Endothelial cell (in vitro differentiated cells): ENCODE results near the gene GPI. TPM values are rescaled to one million over a fixed set of nuclear protein-coding genes. Genes with fewer than 3 reads are reported as not detected.

Source experiments
- DNase-seq: peaks from one replicate; pipeline ENCODE4 v3.0.0; 2021; ENCODE audit warnings: low spot score
- H3K27ac Mint-ChIP-seq: one replicate; pipeline ENCODE4 v1.8.0; 2021; ENCODE audit warnings: mixed read lengths, inconsistent platforms; ENCODE audit not compliant: unreplicated experiment
- H3K27me3 Mint-ChIP-seq: one replicate; pipeline ENCODE4 v1.8.0; 2021; ENCODE audit warnings: mild to moderate bottlenecking, moderate library complexity, mixed read lengths, inconsistent platforms; ENCODE audit not compliant: unreplicated experiment
- H3K36me3 Mint-ChIP-seq: one replicate; pipeline ENCODE4 v1.8.0; 2021; ENCODE audit warnings: mild to moderate bottlenecking, low read depth, mixed read lengths, inconsistent platforms; ENCODE audit not compliant: unreplicated experiment
- H3K4me1 Mint-ChIP-seq: one replicate; pipeline ENCODE4 v1.8.0; 2021; ENCODE audit warnings: mild to moderate bottlenecking, mixed read lengths, inconsistent platforms; ENCODE audit not compliant: unreplicated experiment
- H3K4me3 Mint-ChIP-seq: one replicate; pipeline ENCODE4 v1.8.0; 2021; ENCODE audit warnings: mild to moderate bottlenecking, mixed read lengths, inconsistent platforms; ENCODE audit not compliant: unreplicated experiment
- H3K9me3 Mint-ChIP-seq: one replicate; pipeline ENCODE4 v1.8.0; 2021; ENCODE audit warnings: mixed read lengths, inconsistent platforms; ENCODE audit not compliant: unreplicated experiment
- total RNA-seq: library from RNA; stranded (reverse); fragmentation: NEBNext Ultra II Directional; extraction: Animal tissue kit (Norgen Biotek cat#: 25700); gene quantifications from one replicate; pipeline ENCODE4 v1.2.1, GENCODE V29; 2021; ENCODE audit not compliant: unreplicated experiment
- TF ChIP-seq, protein P1 (sequence below): fragments of 200-600 bp; sonication (generic); IDR thresholded peaks from one replicate; pipeline ENCODE4 v1.5.0; 2021; ENCODE audit warnings: antibody characterized with exemption; ENCODE audit not compliant: unreplicated experiment

The GPI gene
- total RNA-seq, 1 donor from 2014 or later = 133 TPM

DNA sequence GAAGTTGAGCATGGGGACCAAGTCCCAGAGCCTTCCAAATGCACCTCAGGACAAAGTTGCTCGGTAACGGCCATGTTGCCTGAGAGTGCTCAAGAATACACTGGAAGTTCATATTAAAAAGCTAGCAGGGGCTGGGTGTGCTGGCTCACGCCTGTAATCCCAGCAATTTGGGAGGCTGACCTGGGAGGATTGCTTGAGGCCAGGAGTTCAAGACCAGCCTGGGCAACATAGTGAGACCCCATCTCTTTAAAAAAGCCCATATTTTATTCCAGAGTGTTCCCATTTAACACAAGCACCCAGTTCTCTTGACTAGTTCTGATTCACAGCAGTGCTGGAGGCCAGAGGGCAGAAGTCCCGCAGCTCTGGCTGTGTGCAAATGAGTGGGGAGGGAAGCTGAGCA, 8.1 kb upstream of the GPI start:
- no peak overlapping the region for H3K4me3 Mint-ChIP-seq
- H3K9me3 Mint-ChIP-seq = no peaks in the 10 kb centered on the region
- peaks cover 15% of the 10 kb centered on the region for H3K4me1 Mint-ChIP-seq
- DNase-seq = no peak
- no peak overlapping the region for H3K27ac Mint-ChIP-seq
- H3K36me3 Mint-ChIP-seq = peaks cover 12% of the 10 kb centered on the region
- peaks cover 15% of the 10 kb centered on the region for H3K27me3 Mint-ChIP-seq
- TF ChIP-seq, protein P1, sequence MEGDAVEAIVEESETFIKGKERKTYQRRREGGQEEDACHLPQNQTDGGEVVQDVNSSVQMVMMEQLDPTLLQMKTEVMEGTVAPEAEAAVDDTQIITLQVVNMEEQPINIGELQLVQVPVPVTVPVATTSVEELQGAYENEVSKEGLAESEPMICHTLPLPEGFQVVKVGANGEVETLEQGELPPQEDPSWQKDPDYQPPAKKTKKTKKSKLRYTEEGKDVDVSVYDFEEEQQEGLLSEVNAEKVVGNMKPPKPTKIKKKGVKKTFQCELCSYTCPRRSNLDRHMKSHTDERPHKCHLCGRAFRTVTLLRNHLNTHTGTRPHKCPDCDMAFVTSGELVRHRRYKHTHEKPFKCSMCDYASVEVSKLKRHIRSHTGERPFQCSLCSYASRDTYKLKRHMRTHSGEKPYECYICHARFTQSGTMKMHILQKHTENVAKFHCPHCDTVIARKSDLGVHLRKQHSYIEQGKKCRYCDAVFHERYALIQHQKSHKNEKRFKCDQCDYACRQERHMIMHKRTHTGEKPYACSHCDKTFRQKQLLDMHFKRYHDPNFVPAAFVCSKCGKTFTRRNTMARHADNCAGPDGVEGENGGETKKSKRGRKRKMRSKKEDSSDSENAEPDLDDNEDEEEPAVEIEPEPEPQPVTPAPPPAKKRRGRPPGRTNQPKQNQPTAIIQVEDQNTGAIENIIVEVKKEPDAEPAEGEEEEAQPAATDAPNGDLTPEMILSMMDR = no peak

DNA sequence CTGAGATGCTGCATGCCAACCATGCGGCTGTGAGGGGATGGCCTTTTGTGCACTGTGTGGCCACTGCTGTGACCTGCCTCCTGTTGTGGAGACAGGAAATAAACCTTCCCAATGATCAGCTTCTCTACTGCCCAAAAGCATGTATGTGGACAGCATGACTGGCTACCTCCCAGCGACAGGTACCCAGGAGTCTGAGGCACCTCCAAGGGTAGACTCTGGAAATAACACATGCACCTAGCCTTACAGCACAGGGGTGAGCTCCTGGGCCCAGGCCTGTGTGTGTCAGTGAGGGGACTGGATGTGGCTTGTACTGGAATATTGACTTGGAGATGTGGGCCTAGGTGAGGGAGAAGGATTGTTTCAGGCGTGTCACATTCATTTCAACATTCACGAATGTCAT, 7.6 kb upstream of the GPI start:
- H3K27me3 Mint-ChIP-seq = peaks cover 18% of the 10 kb centered on the region
- peaks cover 9% of the 10 kb centered on the region for H3K36me3 Mint-ChIP-seq
- no peak for DNase-seq
- no peaks in the 10 kb centered on the region for H3K9me3 Mint-ChIP-seq
- H3K4me3 Mint-ChIP-seq = no peak overlapping the region
- peaks cover 15% of the 10 kb centered on the region for H3K4me1 Mint-ChIP-seq
- H3K27ac Mint-ChIP-seq = no peak overlapping the region
- TF ChIP-seq, protein P1 = no peak

DNA sequence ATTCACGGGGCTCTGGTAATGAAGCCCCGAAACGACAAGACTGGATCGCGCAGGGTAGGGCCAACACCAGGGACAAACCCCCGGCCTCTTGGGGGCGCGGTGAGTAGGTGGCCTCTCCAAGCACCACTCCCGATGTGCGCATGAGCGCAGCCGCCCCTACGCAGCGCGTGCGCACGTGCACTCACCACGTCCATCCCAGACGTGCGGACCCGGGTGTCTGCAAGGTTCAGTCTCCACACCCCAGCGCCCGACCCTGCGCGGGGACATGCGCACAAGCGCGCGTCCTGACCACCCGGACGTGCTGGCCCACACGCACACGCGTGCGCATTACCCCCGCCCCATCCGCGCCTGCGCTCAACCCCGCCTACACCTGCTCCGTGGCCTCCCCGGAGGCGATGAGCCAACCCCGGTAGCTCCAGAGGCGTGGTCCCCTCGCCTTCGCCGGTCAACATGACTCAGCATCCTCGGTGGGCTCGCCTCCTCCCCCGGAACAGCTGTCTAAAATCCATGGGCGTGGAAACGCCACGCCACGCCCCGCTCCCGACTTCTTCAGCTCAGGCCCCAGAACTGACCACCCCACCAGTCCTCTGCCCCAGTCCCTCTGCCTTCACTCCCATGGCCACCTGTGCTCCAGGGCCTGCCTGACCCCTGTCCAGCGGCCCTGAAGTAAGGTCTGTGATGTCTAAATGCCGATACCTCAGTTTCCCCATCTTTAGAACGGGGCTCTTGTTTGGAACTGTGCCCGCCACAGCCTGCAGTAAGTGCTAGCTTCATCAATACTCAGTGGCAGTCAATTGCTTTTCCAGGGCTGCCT, 5.6 kb upstream of the GPI start:
- TF ChIP-seq, protein P1 = peak; percentile 17

DNA sequence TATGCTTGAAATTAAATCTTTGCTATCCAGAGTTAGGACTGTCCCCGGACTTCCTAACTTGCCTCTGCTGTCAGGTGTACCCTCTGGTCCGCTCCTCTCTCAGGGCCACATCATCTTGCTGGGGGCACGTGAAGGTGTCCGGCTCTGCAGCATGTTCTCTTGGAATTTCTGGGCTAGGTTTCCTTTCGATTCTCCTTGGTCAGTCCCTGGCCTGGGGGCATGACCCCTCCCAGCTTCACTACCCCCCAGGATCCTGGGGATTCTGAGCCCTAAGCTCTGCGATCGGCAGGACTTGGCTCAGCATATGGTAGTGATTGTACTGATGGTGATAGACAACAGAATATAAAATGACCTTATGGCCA, 5.1 kb upstream of the GPI start:
- Mint-ChIP-seq H3K9me3 (no peaks in the 10 kb centered on the region), H3K27ac (peak overlapping the region; percentile 80), H3K27me3 (peaks cover 29% of the 10 kb centered on the region), H3K4me1 (peaks cover 15% of the 10 kb centered on the region), H3K4me3 (peak overlapping the region; percentile 94), H3K36me3 (peaks cover 3% of the 10 kb centered on the region)
- DNase-seq = no peak
- TF ChIP-seq, protein P1 = no peak

More for the DNA sequence above, 5.6 kb upstream of the GPI start:
- H3K27ac Mint-ChIP-seq = peak overlapping the region; percentile 80
- peak overlapping the region; percentile 94 for H3K4me3 Mint-ChIP-seq
- H3K9me3 Mint-ChIP-seq = no peaks in the 10 kb centered on the region
- DNase-seq = peak; percentile 97
- peaks cover 6% of the 10 kb centered on the region for H3K36me3 Mint-ChIP-seq
- H3K27me3 Mint-ChIP-seq = peaks cover 25% of the 10 kb centered on the region
- H3K4me1 Mint-ChIP-seq = peaks cover 15% of the 10 kb centered on the region

DNA sequence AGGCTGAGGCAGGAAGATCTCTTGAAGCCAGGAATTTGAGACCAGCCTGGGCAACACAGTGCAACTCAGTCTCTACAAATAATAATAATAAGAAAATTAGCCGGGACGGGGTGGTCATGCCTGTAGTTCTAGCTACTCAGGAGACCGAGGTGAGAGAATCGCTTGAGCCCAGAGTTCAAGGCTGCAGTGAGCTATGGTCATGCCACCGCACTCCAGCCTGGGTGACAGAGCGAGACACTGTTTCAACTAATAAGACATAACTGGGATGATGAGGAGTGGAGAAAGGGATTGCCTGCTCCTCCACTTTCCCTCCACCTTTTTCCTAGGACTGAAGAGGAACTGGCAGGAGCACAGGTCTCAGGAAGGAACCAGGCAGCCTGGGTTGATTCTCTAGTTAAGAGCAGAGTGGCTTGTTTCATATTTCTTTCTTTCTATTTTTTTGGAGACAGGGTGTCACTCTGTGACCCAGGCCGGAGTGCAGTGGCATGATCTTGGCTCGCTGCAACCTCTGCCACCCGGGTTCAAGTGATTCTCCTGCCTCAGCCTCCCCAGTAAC, 4.6 kb upstream of the GPI start:
- Mint-ChIP-seq H3K27me3 (peaks cover 30% of the 10 kb centered on the region), H3K9me3 (no peaks in the 10 kb centered on the region), H3K4me3 (peak overlapping the region; percentile 94), H3K36me3 (no peaks in the 10 kb centered on the region), H3K27ac (no peak overlapping the region), H3K4me1 (peaks cover 15% of the 10 kb centered on the region)
- DNase-seq = no peak
- TF ChIP-seq, protein P1 = no peak
